ENCODE data around the gene CDK15.
"Not testable (repeated sequence)": the region's sequence is repeated elsewhere in the genome, so short reads cannot be mapped to it uniquely, and the experiment has no call there.

Gene CDK15

GRCh38 chr2:201831469-201831868, 25.1 kb downstream of the CDK15 start:
- DNase-seq = no peak

- DNase-seq = no peak
These were observed 27.4 kb downstream of the CDK15 start for GRCh38 chr2:201833781-201834180.

GRCh38 chr2:201835066-201835465, 28.7 kb downstream of the CDK15 start:
- no peak for DNase-seq

- DNase-seq = no peak
These were observed 31.1 kb downstream of the CDK15 start for GRCh38 chr2:201837391-201837790.

GRCh38 chr2:201837824-201838431, 31.6 kb downstream of the CDK15 start:
- no peak for DNase-seq

- DNase-seq = no peak
These were observed 33.4 kb downstream of the CDK15 start for GRCh38 chr2:201839727-201840126.

GRCh38 chr2:201840726-201841125, 34.4 kb downstream of the CDK15 start:
- DNase-seq = no peak

GRCh38 chr2:201842131-201842860, 36.0 kb downstream of the CDK15 start:
- DNase-seq = no peak

GRCh38 chr2:201844922-201845321, 38.6 kb downstream of the CDK15 start:
- DNase-seq = not testable (repeated sequence)

- no peak for DNase-seq
These were observed 41.1 kb downstream of the CDK15 start for GRCh38 chr2:201847481-201847880.

- no peak for DNase-seq
These were observed 46.1 kb downstream of the CDK15 start for GRCh38 chr2:201852462-201852861.

GRCh38 chr2:201852878-201853415, 46.6 kb downstream of the CDK15 start:
- DNase-seq = no peak

GRCh38 chr2:201854221-201854801, 48.0 kb downstream of the CDK15 start:
- DNase-seq = no peak

GRCh38 chr2:201854841-201855240, 48.5 kb downstream of the CDK15 start:
- DNase-seq = no peak

GRCh38 chr2:201855356-201855755, 49.0 kb downstream of the CDK15 start:
- DNase-seq = no peak

- no peak for DNase-seq
These were observed 51.0 kb downstream of the CDK15 start for GRCh38 chr2:201857326-201857725.

- no peak for DNase-seq
These were observed 52.2 kb downstream of the CDK15 start for GRCh38 chr2:201858281-201859184.

- DNase-seq = no peak
These were observed 53.6 kb downstream of the CDK15 start for GRCh38 chr2:201859949-201860348.

GRCh38 chr2:201860636-201861066, 54.3 kb downstream of the CDK15 start:
- no peak for DNase-seq

GRCh38 chr2:201862843-201863242, 56.5 kb downstream of the CDK15 start:
- no peak for DNase-seq

GRCh38 chr2:201866643-201867473, 60.5 kb downstream of the CDK15 start:
- no peak for DNase-seq

- DNase-seq = no peak
These were observed 65.1 kb downstream of the CDK15 start for GRCh38 chr2:201871471-201871870.

Data from cortex of kidney (tissue), 1 donor.